GM19324 (cell line): Measurements from ENCODE around the gene C22orf15.

Source experiments
- ATAC-seq: cut with Tn5 transposase; IDR thresholded peaks from one replicate; pipeline ENCODE4 v1.9.1; 2021; ENCODE audit warnings: mild to moderate bottlenecking, moderate library complexity; ENCODE audit not compliant: unreplicated experiment, low FRiP score

Gene C22orf15

GRCh38 chr22:23772315-23772648 is 9.5 kb downstream of the C22orf15 start:
- no peak for ATAC-seq

- no peak for ATAC-seq
These were observed 10.1 kb downstream of the C22orf15 start, which contains the start of gene MMP11 for GRCh38 chr22:23772649-23773473. Gene MMP11 (plus strand): TSS chr22:23772849. CDS start chr22:23772871, 22 bp downstream.

- no peak for ATAC-seq
These were observed 10.8 kb downstream of the C22orf15 start for GRCh38 chr22:23773483-23774113.

- no peak for ATAC-seq
These were observed 11.5 kb downstream of the C22orf15 start for GRCh38 chr22:23774114-23774921.

- ATAC-seq = no peak
These were observed 12.2 kb downstream of the C22orf15 start for GRCh38 chr22:23774922-23775436.

GRCh38 chr22:23775779-23776375 is 13.1 kb downstream of the C22orf15 start:
- ATAC-seq = no peak

- no peak for ATAC-seq
These were observed 15.2 kb downstream of the C22orf15 start for GRCh38 chr22:23777776-23778576.

GRCh38 chr22:23778577-23778900 is 15.7 kb downstream of the C22orf15 start:
- no peak for ATAC-seq

GRCh38 chr22:23779083-23779482 is 16.3 kb downstream of the C22orf15 start:
- no peak for ATAC-seq

- no peak for ATAC-seq
These were observed 16.9 kb downstream of the C22orf15 start for GRCh38 chr22:23779731-23780130.

- ATAC-seq = no peak
These were observed 17.5 kb downstream of the C22orf15 start for GRCh38 chr22:23780146-23780748.

GRCh38 chr22:23781065-23781464 is 18.3 kb downstream of the C22orf15 start:
- ATAC-seq = no peak

- no peak for ATAC-seq
These were observed 18.9 kb downstream of the C22orf15 start for GRCh38 chr22:23781511-23782183.

- no peak for ATAC-seq
These were observed 19.5 kb downstream of the C22orf15 start for GRCh38 chr22:23782252-23782651.

- no peak for ATAC-seq
These were observed 19.9 kb downstream of the C22orf15 start for GRCh38 chr22:23782703-23783102.

GRCh38 chr22:23783265-23784150 is 20.7 kb downstream of the C22orf15 start:
- ATAC-seq = no peak

- ATAC-seq = no peak
These were observed 21.5 kb downstream of the C22orf15 start for GRCh38 chr22:23784215-23784732.

GRCh38 chr22:23786261-23786710 is 23.5 kb downstream of the C22orf15 start:
- ATAC-seq = no peak
